Brain microvascular endothelial cell (primary cell): Measurements from ENCODE around the gene NFE2.

Experiments
- DNase-seq: peaks from one replicate; pipeline ENCODE4 v3.0.0-alpha.2; 2020
- H3K27ac ChIP-seq: fragments of 250-450 bp; sonication (Bioruptor Pico); 2 replicates; pipeline ENCODE4 v1.5.1; 2020; ENCODE audit warnings: mild to moderate bottlenecking, moderate library complexity
- H3K27me3 ChIP-seq: fragments of 250-450 bp; sonication (Bioruptor Pico); replicated peaks from 2 replicates; pipeline ENCODE4 v1.5.1; 2020; ENCODE audit warnings: mild to moderate bottlenecking
- H3K36me3 ChIP-seq: fragments of 250-450 bp; sonication (Bioruptor Pico); replicated peaks from 2 replicates; pipeline ENCODE4 v1.5.1; 2020; ENCODE audit warnings: mild to moderate bottlenecking
- H3K4me3 ChIP-seq: 2 replicates; pipeline ENCODE4 v1.5.1; 2011; ENCODE audit warnings: low read depth, mild to moderate bottlenecking, control low read depth, low read length, moderate library complexity
- CTCF ChIP-seq: IDR thresholded peaks from 2 replicates; pipeline ENCODE4 v1.5.1; 2011; ENCODE audit warnings: low read depth, mild to moderate bottlenecking, moderate library complexity, low read length, control low read depth, inconsistent platforms; ENCODE audit errors: missing control alignments
- in situ Hi-C: cut with HindIII; loops from 2 replicates; pipeline ENCODE4 v1.10.0; 2017; ENCODE audit warnings: low sequenced_read_pairs, low pct_ligation_motif_present

NFE2 gene

GRCh38 chr12:54261815-54262402, 38.9 kb downstream of the NFE2 start:
- Histone ChIP-seq H3K4me3 (no peak overlapping the region), H3K36me3 (no peaks in the 10 kb centered on the region), H3K27ac (peak overlapping the region; percentile 28), H3K27me3 (no peaks in the 10 kb centered on the region)
- TF ChIP-seq CTCF = no peak
- in situ Hi-C loops = no loop called here
- no peak for DNase-seq

- DNase-seq = peak; percentile 76
- H3K27ac ChIP-seq = peak overlapping the region; percentile 86
These were observed 41.4 kb downstream of the NFE2 start for GRCh38 chr12:54259194-54260011.

GRCh38 chr12:54258201-54258681, 42.6 kb downstream of the NFE2 start:
- in situ Hi-C loops = no loop called here
- TF ChIP-seq CTCF = no peak
- Histone ChIP-seq H3K27me3 (no peaks in the 10 kb centered on the region), H3K27ac (peak overlapping the region; percentile 86), H3K36me3 (peaks cover 12% of the 10 kb centered on the region), H3K4me3 (no peak overlapping the region)
- DNase-seq = peak; percentile 34

More at GRCh38 chr12:54259194-54260011, 41.4 kb downstream of the NFE2 start:
- peaks cover 9% of the 10 kb centered on the region for H3K36me3 ChIP-seq
- no peaks in the 10 kb centered on the region for H3K27me3 ChIP-seq
- H3K4me3 ChIP-seq = peak overlapping the region; percentile 47
- in situ Hi-C loops = no loop called here
- no peak for TF ChIP-seq CTCF

- no peak for DNase-seq
- Histone ChIP-seq H3K27ac (peak overlapping the region; percentile 86), H3K27me3 (no peaks in the 10 kb centered on the region), H3K36me3 (peaks cover 12% of the 10 kb centered on the region), H3K4me3 (no peak overlapping the region)
- TF ChIP-seq CTCF = no peak
- in situ Hi-C loops = no loop called here
These were observed 43.5 kb downstream of the NFE2 start for GRCh38 chr12:54257332-54257731.

- in situ Hi-C loops = no loop called here
- Histone ChIP-seq H3K4me3 (no peak overlapping the region), H3K27ac (no peak overlapping the region), H3K36me3 (peaks cover 14% of the 10 kb centered on the region), H3K27me3 (no peaks in the 10 kb centered on the region)
- DNase-seq = no peak
- no peak for TF ChIP-seq CTCF
These were observed 47.6 kb downstream of the NFE2 start for GRCh38 chr12:54253240-54253639.
